ENCODE measurements around the gene KRTAP10-2.

KRTAP10-2 gene

DNA sequence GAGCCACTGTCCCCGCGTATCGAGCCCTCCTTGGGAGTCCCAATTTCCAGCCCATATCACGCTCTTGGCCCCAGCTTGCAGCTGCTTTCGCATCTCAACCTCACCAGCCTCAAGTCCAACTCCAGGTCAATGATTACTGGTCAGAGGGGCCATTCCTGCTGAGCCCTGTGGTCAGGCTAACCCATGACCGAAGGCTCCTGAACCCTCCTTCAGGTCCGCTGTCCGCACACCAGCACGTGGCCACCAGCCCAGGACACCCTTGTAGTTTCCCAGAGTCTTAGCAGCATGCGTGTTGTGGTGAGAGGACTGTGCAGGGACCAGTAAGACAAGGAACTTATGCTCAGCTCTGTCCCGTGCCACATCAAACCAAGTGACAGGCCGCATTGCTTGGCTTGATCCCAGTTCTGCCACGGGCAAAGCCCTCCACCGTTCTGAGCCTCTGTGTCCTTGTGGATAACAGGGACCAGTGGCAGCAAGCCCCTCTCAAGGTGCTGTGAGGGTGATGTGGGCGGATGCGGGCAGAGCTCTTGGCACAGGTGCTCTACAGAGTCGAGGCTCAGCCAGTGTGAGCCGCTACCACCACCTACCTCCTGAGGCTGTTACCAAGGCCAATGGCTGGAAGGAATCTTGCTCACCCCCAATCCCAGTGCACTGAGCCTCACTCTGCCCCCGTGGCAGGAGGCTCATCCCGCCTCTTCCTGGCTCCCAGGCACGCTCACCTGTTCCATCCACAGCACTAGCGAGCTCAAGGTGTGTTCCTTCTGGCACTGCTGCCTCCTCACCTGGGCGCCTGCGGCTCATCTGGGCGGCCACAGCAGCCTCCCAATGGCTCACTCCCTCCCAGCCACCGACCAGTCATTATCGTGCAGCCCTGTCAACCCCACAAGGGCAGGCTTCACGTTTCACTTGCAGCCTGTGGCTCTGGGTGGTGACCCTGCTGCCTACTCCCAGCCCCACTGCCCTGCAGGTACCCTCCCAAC, 31.7 kb downstream of the KRTAP10-2 start:
- Histone ChIP-seq H3K27ac (ENCODE audit: low read depth, low read length) (no peak overlapping the region), H3K4me3 (ENCODE audit: low read depth in 1 of 2, low read length in 2 of 2) (no peak overlapping the region), H3K9me3 (ENCODE audit: low read length) (no peaks in the 10 kb centered on the region), H3K4me1 (ENCODE audit: insufficient read depth, low read length) (no peaks in the 10 kb centered on the region), H3K9ac (ENCODE audit: low read length) (no peak overlapping the region), H3K27me3 (ENCODE audit: control insufficient read depth in 1 of 2, insufficient read depth in 2 of 2, low read length in 2 of 2) (no peaks in the 10 kb centered on the region), H3K36me3 (ENCODE audit: insufficient read depth, low read length) (no peaks in the 10 kb centered on the region)

GRCh38 chr21:44518686-44519085, 32.6 kb downstream of the KRTAP10-2 start:
- no peak overlapping the region for H3K27ac ChIP-seq (ENCODE audit: low read depth, low read length)
- H3K9me3 ChIP-seq (ENCODE audit: low read length): no peaks in the 10 kb centered on the region
- H3K36me3 ChIP-seq (ENCODE audit: insufficient read depth, low read length): no peaks in the 10 kb centered on the region
- H3K4me3 ChIP-seq (ENCODE audit: low read depth in 1 of 2, low read length in 2 of 2): no peak overlapping the region
- H3K9ac ChIP-seq (ENCODE audit: low read length): no peak overlapping the region
- H3K27me3 ChIP-seq (ENCODE audit: control insufficient read depth in 1 of 2, insufficient read depth in 2 of 2, low read length in 2 of 2): no peaks in the 10 kb centered on the region
- H3K4me1 ChIP-seq (ENCODE audit: insufficient read depth, low read length): no peaks in the 10 kb centered on the region

DNA sequence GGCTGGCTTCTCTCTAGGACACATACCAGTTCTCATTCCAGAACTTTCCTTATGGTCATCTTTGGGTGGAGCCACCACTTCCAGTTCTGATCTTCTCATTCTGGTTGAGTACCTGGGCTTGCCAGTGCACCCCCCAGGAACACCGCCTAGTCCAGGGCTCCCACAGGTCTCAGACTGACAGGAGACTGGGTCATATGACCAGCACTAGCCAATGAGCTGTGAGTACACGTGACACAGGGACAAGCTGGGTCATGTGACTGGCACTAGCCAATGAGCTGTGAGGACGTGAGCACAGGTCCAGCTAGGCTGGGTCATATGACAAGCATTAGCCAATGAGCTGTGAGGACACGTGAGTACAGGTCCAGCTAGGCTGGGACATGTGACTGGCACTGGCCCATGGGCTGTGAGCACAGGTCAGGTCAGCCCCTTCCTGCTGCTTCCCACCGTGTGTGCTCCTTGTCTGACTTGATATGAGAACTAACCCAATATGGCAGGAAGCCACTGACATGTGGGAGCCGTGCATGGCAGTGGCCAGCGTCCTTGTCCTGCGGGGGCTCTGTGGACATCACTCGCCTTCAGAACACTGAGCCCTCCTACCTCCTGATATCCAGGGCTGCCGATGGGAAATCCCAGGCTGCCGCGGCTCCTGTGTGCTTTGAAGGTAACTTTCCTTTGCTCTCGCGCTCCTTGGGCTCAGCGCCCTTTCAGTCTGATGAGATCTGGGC, 34.0 kb downstream of the KRTAP10-2 start:
- Histone ChIP-seq H3K4me1 (ENCODE audit: insufficient read depth, low read length) (no peaks in the 10 kb centered on the region), H3K9ac (ENCODE audit: low read length) (no peak overlapping the region), H3K4me3 (ENCODE audit: low read depth in 1 of 2, low read length in 2 of 2) (no peak overlapping the region), H3K9me3 (ENCODE audit: low read length) (no peaks in the 10 kb centered on the region), H3K36me3 (ENCODE audit: insufficient read depth, low read length) (no peaks in the 10 kb centered on the region), H3K27ac (ENCODE audit: low read depth, low read length) (no peak overlapping the region), H3K27me3 (ENCODE audit: control insufficient read depth in 1 of 2, insufficient read depth in 2 of 2, low read length in 2 of 2) (no peaks in the 10 kb centered on the region)

DNA sequence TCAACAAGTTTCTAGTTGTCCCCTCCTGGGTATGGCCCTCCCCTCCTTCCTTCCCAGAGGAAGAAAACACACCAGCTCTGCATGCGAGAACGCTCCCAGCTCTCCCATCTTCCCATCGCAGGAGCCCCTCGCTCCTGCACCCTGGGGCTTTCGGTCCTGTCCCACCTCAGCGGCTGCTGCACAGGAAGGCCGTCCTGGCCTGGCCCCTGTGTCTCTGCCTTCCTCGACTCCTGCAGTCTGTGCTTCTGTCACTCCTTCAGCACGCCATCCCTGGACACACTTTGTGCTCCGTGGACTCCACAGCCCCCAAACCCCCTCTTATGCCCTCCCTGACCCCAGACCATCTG, 34.5 kb downstream of the KRTAP10-2 start:
- H3K9me3 ChIP-seq (ENCODE audit: low read length): no peaks in the 10 kb centered on the region
- no peaks in the 10 kb centered on the region for H3K4me1 ChIP-seq (ENCODE audit: insufficient read depth, low read length)
- H3K4me3 ChIP-seq (ENCODE audit: low read depth in 1 of 2, low read length in 2 of 2): no peak overlapping the region
- H3K36me3 ChIP-seq (ENCODE audit: insufficient read depth, low read length): no peaks in the 10 kb centered on the region
- no peak overlapping the region for H3K27ac ChIP-seq (ENCODE audit: low read depth, low read length)
- H3K9ac ChIP-seq (ENCODE audit: low read length): no peak overlapping the region
- no peaks in the 10 kb centered on the region for H3K27me3 ChIP-seq (ENCODE audit: control insufficient read depth in 1 of 2, insufficient read depth in 2 of 2, low read length in 2 of 2)

GRCh38 chr21:44516342-44516741, 35.0 kb downstream of the KRTAP10-2 start:
- Histone ChIP-seq H3K36me3 (ENCODE audit: insufficient read depth, low read length) (no peaks in the 10 kb centered on the region), H3K4me1 (ENCODE audit: insufficient read depth, low read length) (no peaks in the 10 kb centered on the region), H3K27me3 (ENCODE audit: control insufficient read depth in 1 of 2, insufficient read depth in 2 of 2, low read length in 2 of 2) (no peaks in the 10 kb centered on the region), H3K9ac (ENCODE audit: low read length) (no peak overlapping the region), H3K27ac (ENCODE audit: low read depth, low read length) (no peak overlapping the region), H3K9me3 (ENCODE audit: low read length) (no peaks in the 10 kb centered on the region), H3K4me3 (ENCODE audit: low read depth in 1 of 2, low read length in 2 of 2) (no peak overlapping the region)

DNA sequence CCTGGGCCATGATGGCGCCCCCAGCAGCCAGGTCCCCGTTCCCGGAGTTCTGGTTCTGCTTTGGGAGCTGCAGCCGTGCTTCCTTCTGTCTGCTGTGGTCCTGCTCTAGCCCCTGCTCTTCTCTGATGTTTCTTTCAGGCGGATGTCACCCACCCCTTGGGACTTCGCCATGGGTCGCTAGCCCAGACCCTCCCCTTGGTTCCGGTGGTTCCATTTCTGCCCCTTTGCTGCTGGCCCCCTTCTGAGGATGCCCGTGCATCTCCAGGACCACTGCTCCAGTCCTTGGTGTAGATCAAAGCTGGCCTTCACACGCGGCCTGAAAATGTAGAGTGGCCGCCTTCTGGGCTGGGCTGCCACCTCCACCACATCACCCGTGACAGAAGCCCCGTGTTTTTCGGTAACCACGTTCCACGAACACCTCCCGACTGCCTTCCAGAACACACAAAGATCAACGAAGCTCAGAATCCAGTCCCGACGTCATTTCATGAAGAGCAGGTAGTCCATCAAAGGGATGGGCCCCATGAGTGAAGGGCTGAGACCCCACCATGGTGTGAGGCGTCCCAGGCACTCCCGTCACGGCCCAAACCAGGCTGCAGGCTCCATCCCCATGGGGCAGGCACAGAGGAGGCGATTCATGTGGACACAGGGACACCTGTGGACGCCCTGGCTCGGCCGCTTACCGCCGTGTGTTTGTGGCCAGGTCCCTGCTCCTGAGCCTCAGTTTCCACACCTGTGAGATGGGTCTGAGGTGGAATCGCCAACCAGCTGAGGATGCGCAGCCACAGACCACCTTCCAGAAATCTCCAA, 35.7 kb downstream of the KRTAP10-2 start:
- H3K36me3 ChIP-seq (ENCODE audit: insufficient read depth, low read length): no peaks in the 10 kb centered on the region
- no peaks in the 10 kb centered on the region for H3K27me3 ChIP-seq (ENCODE audit: control insufficient read depth in 1 of 2, insufficient read depth in 2 of 2, low read length in 2 of 2)
- H3K9ac ChIP-seq (ENCODE audit: low read length): no peak overlapping the region
- no peak overlapping the region for H3K27ac ChIP-seq (ENCODE audit: low read depth, low read length)
- H3K4me3 ChIP-seq (ENCODE audit: low read depth in 1 of 2, low read length in 2 of 2): no peak overlapping the region
- H3K9me3 ChIP-seq (ENCODE audit: low read length): no peaks in the 10 kb centered on the region
- no peaks in the 10 kb centered on the region for H3K4me1 ChIP-seq (ENCODE audit: insufficient read depth, low read length)

DNA sequence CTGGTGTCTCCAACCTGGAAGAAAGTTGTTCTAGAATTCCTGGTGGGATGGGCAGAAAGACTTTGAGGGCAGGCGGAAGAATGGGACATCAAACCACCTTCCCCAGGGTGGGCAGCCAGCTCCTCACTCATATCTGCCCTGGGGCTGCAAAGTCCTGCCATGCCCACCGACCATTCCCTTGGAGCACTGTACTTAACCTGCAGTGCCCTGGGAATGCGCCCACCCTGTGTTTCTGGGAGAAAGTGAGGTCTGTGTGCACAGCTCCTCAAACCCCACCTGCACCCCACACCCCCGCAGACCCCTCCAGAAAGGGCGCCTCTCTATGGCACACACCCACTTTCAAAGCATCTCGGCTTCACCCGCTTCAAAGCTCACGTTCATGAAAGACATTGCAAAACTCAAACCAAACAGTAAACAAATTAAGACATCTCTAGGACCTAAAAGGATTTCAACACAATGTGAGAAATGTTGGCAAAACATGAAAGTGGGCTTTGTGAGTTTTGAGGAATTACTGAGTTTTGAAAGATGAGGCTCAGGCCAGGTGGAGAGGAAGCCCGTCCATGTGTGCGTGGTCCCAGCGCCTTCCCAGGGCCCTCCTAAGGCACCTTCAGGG, 36.5 kb downstream of the KRTAP10-2 start:
- Histone ChIP-seq H3K27ac (ENCODE audit: low read depth, low read length) (no peak overlapping the region), H3K9ac (ENCODE audit: low read length) (no peak overlapping the region), H3K9me3 (ENCODE audit: low read length) (no peaks in the 10 kb centered on the region), H3K36me3 (ENCODE audit: insufficient read depth, low read length) (no peaks in the 10 kb centered on the region), H3K4me3 (ENCODE audit: low read depth in 1 of 2, low read length in 2 of 2) (no peak overlapping the region), H3K27me3 (ENCODE audit: control insufficient read depth in 1 of 2, insufficient read depth in 2 of 2, low read length in 2 of 2) (peaks cover 6% of the 10 kb centered on the region in 2 donors), H3K4me1 (ENCODE audit: insufficient read depth, low read length) (no peaks in the 10 kb centered on the region)

DNA sequence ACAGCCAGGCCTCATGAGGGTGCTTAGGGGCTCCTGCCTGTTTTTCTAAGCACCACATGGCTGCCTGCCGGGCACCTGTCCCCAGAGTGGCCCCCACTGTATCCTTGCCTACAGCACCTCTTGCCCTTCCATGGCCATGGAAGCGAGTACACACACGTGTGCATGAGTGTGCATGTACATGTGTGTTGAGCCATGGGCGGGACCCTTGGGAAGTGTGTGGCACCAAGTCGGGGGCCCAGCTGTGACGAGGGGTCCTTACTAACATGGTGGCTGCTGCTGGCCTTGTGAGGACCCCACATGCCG, 37.1 kb downstream of the KRTAP10-2 start:
- Histone ChIP-seq H3K4me3 (ENCODE audit: low read depth in 1 of 2, low read length in 2 of 2) (no peak overlapping the region), H3K36me3 (ENCODE audit: insufficient read depth, low read length) (no peaks in the 10 kb centered on the region), H3K27ac (ENCODE audit: low read depth, low read length) (no peak overlapping the region), H3K9me3 (ENCODE audit: low read length) (no peaks in the 10 kb centered on the region), H3K9ac (ENCODE audit: low read length) (no peak overlapping the region), H3K4me1 (ENCODE audit: insufficient read depth, low read length) (no peaks in the 10 kb centered on the region), H3K27me3 (ENCODE audit: control insufficient read depth in 1 of 2, insufficient read depth in 2 of 2, low read length in 2 of 2) (peaks cover 10 to 12% of the 10 kb centered on the region in 2 donors)

DNA sequence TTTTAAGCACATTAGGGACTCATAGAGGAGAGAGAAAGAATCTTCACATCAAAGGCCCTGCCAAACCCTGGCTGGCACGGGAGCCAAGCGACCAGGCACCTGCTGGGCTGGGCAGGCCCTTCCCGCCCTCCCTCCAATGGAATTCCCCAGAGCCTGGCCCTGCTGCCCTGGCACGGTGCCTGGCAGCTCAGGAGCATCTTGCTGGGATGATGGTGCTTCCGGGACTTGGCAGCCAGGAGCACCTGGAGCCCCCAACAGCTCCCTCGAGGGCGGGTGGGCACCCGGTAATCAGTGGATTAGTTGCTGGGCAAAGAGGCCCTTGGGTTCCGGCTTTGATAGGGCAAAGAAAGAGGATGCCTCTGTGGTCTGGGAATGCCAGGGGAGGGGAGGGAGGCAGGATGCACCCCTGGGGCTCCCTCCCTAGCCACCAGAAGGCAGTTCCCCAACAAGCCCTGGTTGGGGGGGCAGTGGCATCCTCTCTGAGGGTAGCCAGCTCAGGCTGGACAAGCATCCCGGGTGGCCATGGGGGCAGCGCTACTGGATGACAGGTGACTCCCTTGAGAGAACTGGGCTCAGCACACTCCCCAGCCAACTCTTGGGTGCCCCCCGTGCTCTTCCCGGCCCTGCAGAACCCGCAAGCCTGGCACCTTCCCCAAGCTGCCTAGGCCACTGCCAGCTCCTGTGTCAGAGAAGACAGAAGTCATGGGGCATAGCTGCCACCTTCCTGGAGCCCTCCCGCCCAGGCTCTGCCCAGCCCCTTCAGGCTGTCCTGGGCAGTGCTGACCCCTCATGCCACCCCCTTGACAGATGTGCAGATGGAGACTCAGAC, 37.7 kb downstream of the KRTAP10-2 start:
- H3K36me3 ChIP-seq (ENCODE audit: insufficient read depth, low read length): no peaks in the 10 kb centered on the region
- no peaks in the 10 kb centered on the region for H3K4me1 ChIP-seq (ENCODE audit: insufficient read depth, low read length)
- no peaks in the 10 kb centered on the region for H3K9me3 ChIP-seq (ENCODE audit: low read length)
- no peak overlapping the region for H3K27ac ChIP-seq (ENCODE audit: low read depth, low read length)
- no peak overlapping the region for H3K9ac ChIP-seq (ENCODE audit: low read length)
- peaks cover 10 to 12% of the 10 kb centered on the region in 2 donors for H3K27me3 ChIP-seq (ENCODE audit: control insufficient read depth in 1 of 2, insufficient read depth in 2 of 2, low read length in 2 of 2)
- no peak overlapping the region for H3K4me3 ChIP-seq (ENCODE audit: low read depth in 1 of 2, low read length in 2 of 2)

DNA sequence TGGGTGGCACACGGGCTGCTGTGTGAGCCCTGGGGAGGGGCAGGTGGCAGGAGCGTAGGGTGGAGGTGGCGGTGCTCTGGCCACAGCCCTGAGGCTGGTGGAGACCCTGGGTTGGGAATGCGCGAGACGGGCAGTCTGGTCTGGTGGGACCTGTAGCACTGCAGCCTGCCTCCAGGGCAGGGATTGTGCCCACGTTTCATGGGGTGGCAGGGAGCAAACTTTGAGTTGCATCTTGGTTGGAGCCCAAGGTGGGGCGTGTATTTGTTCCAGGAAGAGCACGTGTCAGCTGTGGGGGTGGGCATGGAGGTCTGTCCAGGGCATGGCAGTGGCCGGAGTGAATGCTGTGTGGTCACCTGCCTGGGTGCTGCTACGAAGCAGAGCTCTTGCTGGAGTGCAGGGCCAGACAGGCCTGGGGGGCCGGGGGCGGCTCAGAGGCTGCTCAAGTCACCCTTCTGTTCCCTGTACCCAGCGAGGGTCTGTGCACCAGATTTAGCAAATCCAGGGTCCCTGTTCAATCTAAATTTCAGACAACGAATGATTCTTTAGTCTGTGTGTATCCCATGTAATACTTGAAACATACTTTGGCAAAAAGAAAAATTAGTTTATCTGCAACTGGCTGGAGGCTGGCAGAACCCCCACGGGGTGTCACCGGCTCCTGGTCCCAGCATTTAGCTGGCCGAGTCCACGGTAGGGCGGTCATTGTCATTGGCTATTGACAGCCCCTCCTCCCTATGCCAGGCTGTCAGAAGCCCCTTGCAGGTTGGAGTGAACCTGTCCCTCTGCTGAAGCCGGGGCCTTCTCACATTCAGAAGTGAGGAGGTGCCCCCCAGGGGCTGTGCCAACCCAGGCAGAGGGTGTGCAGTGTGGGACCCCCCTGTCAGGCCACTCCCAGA, 38.6 kb downstream of the KRTAP10-2 start:
- Histone ChIP-seq H3K36me3 (ENCODE audit: insufficient read depth, low read length) (no peaks in the 10 kb centered on the region), H3K27me3 (ENCODE audit: control insufficient read depth in 1 of 2, insufficient read depth in 2 of 2, low read length in 2 of 2) (peaks cover 10 to 12% of the 10 kb centered on the region in 2 donors), H3K27ac (ENCODE audit: low read depth, low read length) (no peak overlapping the region), H3K9ac (ENCODE audit: low read length) (no peak overlapping the region), H3K4me3 (ENCODE audit: low read depth in 1 of 2, low read length in 2 of 2) (no peak overlapping the region), H3K9me3 (ENCODE audit: low read length) (no peaks in the 10 kb centered on the region), H3K4me1 (ENCODE audit: insufficient read depth, low read length) (no peaks in the 10 kb centered on the region)

All from muscle layer of colon (tissue), 2 donors.